WTC11 (cell line): ENCODE data around the gene DNAAF5. TPM values are rescaled to one million over a fixed set of nuclear protein-coding genes. Genes with fewer than 3 reads are reported as not detected.

ENCODE experiments used
- ATAC-seq: fragments of 200-7000 bp; cut with Tn5 transposase; 2 replicates; pipeline ENCODE4 v1.10.0; 2021; ENCODE audit warnings: mild to moderate bottlenecking, moderate library complexity
- CTCF ChIA-PET: fragments of 300-600 bp; sonication (Branson Sonifier 250); formaldehyde crosslinking; loops from one replicate; lab custom pipeline; 2021; ENCODE audit warnings: antibody characterized with exemption; lab: Charles Lee
- POLR2A ChIA-PET: fragments of 350-600 bp; sonication (Branson Sonifier 250); formaldehyde crosslinking; loops from one replicate; lab custom pipeline; 2021; ENCODE audit warnings: antibody characterized with exemption; lab: Charles Lee
- DNase-seq: peaks from one replicate; pipeline ENCODE4 v3.0.0; 2021; ENCODE audit warnings: low spot score
- H3K27ac Mint-ChIP-seq: 2 replicates; pipeline ENCODE4 v1.8.0; 2021; ENCODE audit warnings: mixed read lengths
- H3K27me3 Mint-ChIP-seq: 2 replicates; pipeline ENCODE4 v1.8.0; 2021; ENCODE audit warnings: low read depth, mild to moderate bottlenecking, moderate library complexity, mixed read lengths
- H3K36me3 Mint-ChIP-seq: 2 replicates; pipeline ENCODE4 v1.8.0; 2021; ENCODE audit warnings: mixed read lengths
- H3K4me1 Mint-ChIP-seq: 2 replicates; pipeline ENCODE4 v1.8.0; 2022; ENCODE audit warnings: mixed read lengths
- H3K4me3 Mint-ChIP-seq: 2 replicates; pipeline ENCODE4 v1.8.0; 2021; ENCODE audit warnings: mild to moderate bottlenecking, moderate library complexity, mixed read lengths
- H3K9me3 Mint-ChIP-seq: 2 replicates; pipeline ENCODE4 v1.8.0; 2021; ENCODE audit warnings: mixed read lengths
- ARID4B ChIP-seq: sonication (generic); formaldehyde crosslinking; IDR thresholded peaks from 2 replicates; pipeline ENCODE4 v1.8.0; 2023; ENCODE audit warnings: missing genetic modification reagents, mild to moderate bottlenecking, borderline replicate concordance
- E2F4 ChIP-seq: sonication (generic); formaldehyde crosslinking; IDR thresholded peaks from 2 replicates; pipeline ENCODE4 v1.8.1; 2022; ENCODE audit warnings: low read depth, mild to moderate bottlenecking, moderate library complexity, missing genetic modification reagents, borderline replicate concordance
- FOXP4 ChIP-seq: sonication (generic); formaldehyde crosslinking; IDR thresholded peaks from 2 replicates; pipeline ENCODE4 v1.8.0; 2022; ENCODE audit warnings: mild to moderate bottlenecking, missing genetic modification reagents
- MAX ChIP-seq: sonication (generic); formaldehyde crosslinking; IDR thresholded peaks from 2 replicates; pipeline ENCODE4 v1.8.0; 2022; ENCODE audit warnings: mild to moderate bottlenecking, missing genetic modification reagents
- MYBL2 ChIP-seq: sonication (generic); formaldehyde crosslinking; IDR thresholded peaks from 2 replicates; pipeline ENCODE4 v1.8.1; 2023; ENCODE audit warnings: mild to moderate bottlenecking, moderate library complexity, missing genetic modification reagents
- PRDM15 ChIP-seq: sonication (generic); formaldehyde crosslinking; IDR thresholded peaks from 2 replicates; pipeline ENCODE4 v1.8.0; 2022; ENCODE audit warnings: missing genetic modification reagents
- SP1 ChIP-seq: sonication (generic); formaldehyde crosslinking; conservative IDR thresholded peaks from 2 replicates; pipeline ENCODE4 v1.8.1; 2022; ENCODE audit warnings: missing genetic modification reagents
- TEAD4 ChIP-seq: sonication (generic); formaldehyde crosslinking; IDR thresholded peaks from 2 replicates; pipeline ENCODE4 v1.8.0; 2022; ENCODE audit warnings: mild to moderate bottlenecking, missing genetic modification reagents
- ZNF138 ChIP-seq: sonication (generic); formaldehyde crosslinking; conservative IDR thresholded peaks from 2 replicates; pipeline ENCODE4 v1.8.1; 2022; ENCODE audit warnings: mild to moderate bottlenecking, moderate library complexity, missing genetic modification reagents
- ZNF281 ChIP-seq: sonication (generic); formaldehyde crosslinking; IDR thresholded peaks from 2 replicates; pipeline ENCODE4 v1.8.0; 2023; ENCODE audit warnings: mild to moderate bottlenecking, missing genetic modification reagents
- ZNF416 ChIP-seq: fragments of 250-450 bp; sonication (Bioruptor Pico); IDR thresholded peaks from 2 replicates; pipeline ENCODE4 v1.9.0; 2021; ENCODE audit warnings: mild to moderate bottlenecking, inconsistent platforms
- total RNA-seq: library from RNA; stranded (reverse); gene quantifications from 3 replicates; pipeline ENCODE4 v1.2.3, GENCODE V29; 2021

Gene DNAAF5
- total RNA-seq, 1 experiment from 2014 or later = 62.2 TPM

- ChIA-PET POLR2A (no interaction called here), CTCF (interaction anchor here (2.0 kb wide), 1 partner anchor 16 kb away, joined by 4 read pairs; no protein-coding TSS in a partner anchor)
- TF ChIP-seq E2F4 (CRISPR knock-in tag) (no peak), ARID4B (CRISPR knock-in tag) (no peak), ZNF281 (CRISPR knock-in tag) (no peak), FOXP4 (CRISPR knock-in tag) (no peak), SP1 (CRISPR knock-in tag) (no peak), ZNF416 (CRISPR knock-in tag) (no peak), ZNF138 (CRISPR knock-in tag) (no peak), MYBL2 (CRISPR knock-in tag) (no peak), MAX (CRISPR knock-in tag) (no peak), TEAD4 (CRISPR knock-in tag) (no peak), PRDM15 (no peak)
- Mint-ChIP-seq H3K9me3 (no peaks in the 10 kb centered on the region), H3K4me3 (no peak overlapping the region), H3K4me1 (no peaks in the 10 kb centered on the region), H3K36me3 (peaks cover 22% of the 10 kb centered on the region), H3K27ac (no peak overlapping the region), H3K27me3 (no peaks in the 10 kb centered on the region)
- ATAC-seq (no peak), DNase-seq (no peak)
These were observed 43.8 kb downstream of the DNAAF5 start for GRCh38 chr7:770336-770735.
